ENCODE measurements around the gene CSPG4. TPM values are rescaled to one million over a fixed set of nuclear protein-coding genes. Genes with fewer than 3 reads are reported as not detected.

CSPG4 gene
- total and polyA plus RNA-seq, 2 of the 13 experiments (the other 11 are each of a cell fraction or from before 2014, with no cell fraction given): 0.01 to 0.04 TPM

- TF ChIP-seq ZBTB10 (CRISPR knock-in tag; IDR thresholded peaks at IDR 0.05; ENCODE audit: borderline replicate concordance) (no peak), ZNF597 (CRISPR knock-in tag; IDR thresholded peaks at IDR 0.05) (no peak), ZNF704 (CRISPR knock-in tag; IDR thresholded peaks at IDR 0.05; ENCODE audit: borderline replicate concordance) (no peak), THRA (CRISPR knock-in tag; IDR thresholded peaks at IDR 0.05; ENCODE audit: borderline replicate concordance) (peak; percentile 96), ZNF713 (CRISPR knock-in tag; IDR thresholded peaks at IDR 0.05) (peak; percentile 38; the same call in 1 of the 2 replicates), KDM5B (CRISPR knock-in tag; IDR thresholded peaks at IDR 0.05; ENCODE audit: borderline replicate concordance) (0 out of 2 replicates have a peak, but pooled peaks have one; percentile 68), KLF9 (CRISPR knock-in tag; IDR thresholded peaks at IDR 0.05; ENCODE audit: low read depth) (no peak), ZNF333 (CRISPR knock-in tag; IDR thresholded peaks at IDR 0.05; ENCODE audit: borderline replicate concordance) (0 out of 2 replicates have a peak, but pooled peaks have one; percentile 42), REPIN1 (CRISPR knock-in tag; IDR thresholded peaks at IDR 0.05; ENCODE audit: borderline replicate concordance, low read depth) (no peak), SALL1 (CRISPR knock-in tag; IDR thresholded peaks at IDR 0.05) (peak; percentile 77; the same call in 1 of the 2 replicates), ZNF296 (CRISPR knock-in tag; conservative IDR thresholded peaks at IDR 0.05) (no peak), SNAPC5 (CRISPR knock-in tag; IDR thresholded peaks at IDR 0.05; ENCODE audit: borderline replicate concordance) (no peak), AHDC1 (CRISPR knock-in tag; IDR thresholded peaks at IDR 0.05; ENCODE audit: borderline replicate concordance) (peak; percentile 57; the same call in 1 of the 2 replicates)
Observed at GRCh38 chr15:75650908-75651809, 61.5 kb downstream of the CSPG4 start (continued).

Data from HepG2 (cell line).